ENCODE data around the gene IRF3.

The IRF3 gene

DNA sequence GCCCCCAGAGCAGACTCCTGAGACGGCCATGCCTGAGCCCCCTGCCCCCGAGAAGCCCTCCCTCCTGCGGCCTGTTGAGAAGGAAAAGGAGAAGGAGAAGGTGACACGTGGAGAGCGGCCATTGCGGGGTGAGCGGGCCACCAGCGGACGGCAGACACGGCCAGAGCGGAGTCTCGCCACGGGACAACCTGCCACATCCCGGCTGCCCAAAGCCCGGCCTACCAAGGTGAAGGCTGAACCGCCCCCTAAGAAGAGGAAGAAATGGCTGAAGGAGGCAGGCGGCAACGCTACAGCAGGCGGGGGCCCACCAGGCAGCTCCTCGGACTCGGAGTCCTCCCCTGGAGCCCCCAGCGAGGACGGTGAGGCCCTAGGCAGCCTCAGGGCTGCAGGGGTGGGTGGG is 49.8 kb downstream of the IRF3 start:
- Mint-ChIP-seq H3K9me3 (no peaks in the 10 kb centered on the region), H3K27ac (no peak overlapping the region), H3K4me3 (no peak overlapping the region), H3K27me3 (no peaks in the 10 kb centered on the region), H3K4me1 (peaks cover 0 to 6% of the 10 kb centered on the region in 2 donors), H3K36me3 (peaks cover 45 to 66% of the 10 kb centered on the region in 2 donors)
- ATAC-seq (replicated peaks) (no peak), DNase-seq (no peak)

DNA sequence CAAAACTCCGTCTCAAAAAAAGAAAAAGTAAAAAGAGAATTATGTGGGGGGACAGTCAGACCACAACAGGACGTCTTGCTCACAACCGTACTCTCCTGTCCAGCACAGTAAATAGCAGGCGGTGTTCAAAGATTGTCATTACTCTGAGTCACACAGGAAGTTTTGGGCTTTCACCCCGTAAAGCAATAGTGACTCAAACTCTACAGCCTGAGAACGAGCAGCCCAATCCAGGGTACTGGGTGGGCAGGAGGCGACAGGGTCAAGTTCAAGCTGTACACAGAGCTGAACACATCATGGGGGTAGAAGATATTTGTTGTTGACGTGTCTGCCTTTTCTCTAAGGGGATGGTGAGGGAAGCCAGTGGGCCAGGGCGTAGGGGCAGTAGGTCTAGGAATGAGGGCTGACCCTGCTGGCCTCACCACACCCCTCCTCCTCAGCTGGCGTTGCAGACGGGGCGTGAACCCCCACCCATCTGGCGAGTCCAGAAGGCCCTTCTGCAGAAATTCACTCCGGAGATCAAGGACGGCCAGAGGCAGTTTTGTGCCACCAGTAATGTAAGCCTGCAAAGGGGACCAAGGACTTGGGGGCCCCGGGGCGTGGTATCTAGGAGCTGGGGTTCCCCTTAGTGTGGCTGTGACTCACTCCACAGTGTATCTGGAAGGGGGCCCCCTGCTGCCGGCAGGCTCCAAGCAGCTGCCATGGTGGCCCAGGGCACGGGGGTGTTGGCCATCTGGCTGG is 51.4 kb downstream of the IRF3 start:
- DNase-seq, result no peak
- Mint-ChIP-seq H3K36me3 (peaks cover 48 to 65% of the 10 kb centered on the region in 2 donors), H3K4me1 (peaks cover 0 to 8% of the 10 kb centered on the region in 2 donors), H3K9me3 (no peaks in the 10 kb centered on the region), H3K27me3 (no peaks in the 10 kb centered on the region), H3K27ac (peak overlapping the region; percentile 79), H3K4me3 (peak overlapping the region in 1 of 2 donors; percentile 7)
- no peak for ATAC-seq (replicated peaks)

DNA sequence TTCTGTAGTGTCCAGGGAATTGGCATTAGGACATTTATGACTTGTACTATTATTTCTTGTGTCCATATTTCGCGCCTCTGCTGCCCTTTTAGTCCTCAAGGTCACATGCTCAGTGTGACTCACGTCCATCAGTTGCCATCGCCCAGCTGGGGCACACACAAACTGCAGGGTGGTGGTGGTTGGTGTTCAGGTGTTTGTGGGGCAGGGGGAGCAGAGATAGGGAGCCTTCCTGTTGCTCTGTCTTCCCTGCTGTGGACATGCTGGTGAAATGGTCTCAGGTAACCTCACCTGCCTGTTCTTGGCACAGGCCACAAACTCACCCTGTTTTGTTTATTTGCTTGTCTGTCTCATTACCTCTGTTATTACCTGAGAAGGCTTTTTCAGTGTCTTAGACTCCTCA is 52.3 kb downstream of the IRF3 start:
- H3K9me3 Mint-ChIP-seq, result no peaks in the 10 kb centered on the region
- H3K36me3 Mint-ChIP-seq, result peaks cover 48 to 65% of the 10 kb centered on the region in 2 donors
- peaks cover 0 to 8% of the 10 kb centered on the region in 2 donors for H3K4me1 Mint-ChIP-seq
- no peaks in the 10 kb centered on the region for H3K27me3 Mint-ChIP-seq
- peak overlapping the region in 1 of 2 donors; percentile 53 for H3K4me3 Mint-ChIP-seq
- DNase-seq, result no peak
- H3K27ac Mint-ChIP-seq, result no peak overlapping the region
- ATAC-seq (replicated peaks), result no peak
